ENCODE results near the gene EDN2.

EDN2 gene

GRCh38 chr1:41464885-41465284, 19.6 kb downstream of the EDN2 start:
- DNase-seq (ENCODE audit: low read depth), result no peak

GRCh38 chr1:41463516-41463915, 21.0 kb downstream of the EDN2 start:
- no peak for DNase-seq (ENCODE audit: low read depth)

- DNase-seq (ENCODE audit: low read depth), result no peak
Observed at GRCh38 chr1:41462680-41463004, 21.8 kb downstream of the EDN2 start.

- DNase-seq (ENCODE audit: low read depth), result peak; percentile 42
Observed at GRCh38 chr1:41461790-41462679, 22.4 kb downstream of the EDN2 start.

GRCh38 chr1:41456847-41457540, 27.5 kb downstream of the EDN2 start:
- no peak for DNase-seq (ENCODE audit: low read depth)

- peak; percentile 53 for DNase-seq (ENCODE audit: low read depth)
Observed at GRCh38 chr1:41455479-41456332, 28.8 kb downstream of the EDN2 start.

- DNase-seq (ENCODE audit: low read depth), result no peak
Observed at GRCh38 chr1:41454406-41454805, 30.1 kb downstream of the EDN2 start.

- no peak for DNase-seq (ENCODE audit: low read depth)
Observed at GRCh38 chr1:41452704-41453290, 31.7 kb downstream of the EDN2 start.

GRCh38 chr1:41450747-41451285, 33.7 kb downstream of the EDN2 start:
- DNase-seq (ENCODE audit: low read depth), result no peak

GRCh38 chr1:41449326-41449921, 35.1 kb downstream of the EDN2 start:
- no peak for DNase-seq (ENCODE audit: low read depth)

GRCh38 chr1:41448821-41449220, 35.7 kb downstream of the EDN2 start:
- no peak for DNase-seq (ENCODE audit: low read depth)

- peak; percentile 13 for DNase-seq (ENCODE audit: low read depth)
Observed at GRCh38 chr1:41447995-41448770, 36.3 kb downstream of the EDN2 start.

- no peak for DNase-seq (ENCODE audit: low read depth)
Observed at GRCh38 chr1:41446851-41447610, 37.5 kb downstream of the EDN2 start.

GRCh38 chr1:41444785-41445184, 39.7 kb downstream of the EDN2 start:
- DNase-seq (ENCODE audit: low read depth), result no peak

- DNase-seq (ENCODE audit: low read depth), result no peak
Observed at GRCh38 chr1:41444246-41444645, 40.2 kb downstream of the EDN2 start.

GRCh38 chr1:41442697-41443251, 41.7 kb downstream of the EDN2 start:
- DNase-seq (ENCODE audit: low read depth), result no peak

- no peak for DNase-seq (ENCODE audit: low read depth)
Observed at GRCh38 chr1:41440321-41441085, 44.0 kb downstream of the EDN2 start.

- DNase-seq (ENCODE audit: low read depth), result no peak
Observed at GRCh38 chr1:41439234-41439633, 45.2 kb downstream of the EDN2 start.

- no peak for DNase-seq (ENCODE audit: low read depth)
Observed at GRCh38 chr1:41438711-41439110, 45.8 kb downstream of the EDN2 start.
